GM12878 (cell line): ENCODE results near the gene MEGF11. TPM values are rescaled to one million over a fixed set of nuclear protein-coding genes. Genes with fewer than 3 reads are reported as not detected.
A peak's percentile ranks its signal among the peaks of the same experiment; 100 is the strongest.

Source experiments
- ATAC-seq: fragments of 200-7000 bp; cut with Tn5 transposase; 3 replicates; pipeline ENCODE4 v1.9.1; 2020; ENCODE audit warnings: mild to moderate bottlenecking, moderate library complexity
- BruUV-seq: library from RNA; stranded (reverse); fragments of 400-500 nt; replicated peaks from 2 replicates; lab custom pipeline; 2021; lab: Mats Ljungman, UMichigan
- CTCF ChIA-PET: fragments of 300-600 bp; sonication (Branson Sonifier 250); formaldehyde crosslinking; extraction: SDS; loops from one replicate; lab custom pipeline; 2021; ENCODE audit warnings: inconsistent platforms; lab: Yijun Ruan, JAX
- POLR2A ChIA-PET: fragments of 350-600 bp; formaldehyde crosslinking; extraction: SDS; loops from one replicate; lab custom pipeline; 2021; ENCODE audit warnings: inconsistent platforms; lab: Charles Lee
- RAD21 ChIA-PET: fragments of 300-600 bp; sonication (Branson Sonifier 250); formaldehyde crosslinking; loops from one replicate; lab custom pipeline; 2023; ENCODE audit warnings: antibody characterized with exemption; ENCODE audit not compliant: unreplicated experiment; lab: Charles Lee
- SMC1A ChIA-PET: fragments of 300-600 bp; sonication (Branson Sonifier 250); formaldehyde crosslinking; loops from one replicate; lab custom pipeline; 2023; ENCODE audit not compliant: unreplicated experiment, uncharacterized antibody; lab: Charles Lee
- DNase-seq: peaks from one replicate; pipeline ENCODE4 v3.0.0-alpha.2; 2011; ENCODE audit warnings: low read depth, low spot score
- FAIRE-seq: peaks from 3 replicates; lab custom pipeline; 2011; peaks lifted over from hg19 to GRCh38; lab: Jason Lieb, UNC
- H2AFZ ChIP-seq: 2 replicates; pipeline ENCODE4 v1.6.0; 2011; ENCODE audit warnings: low read depth, low read length, control low read depth; ENCODE audit not compliant: control insufficient read depth
- H3K27ac ChIP-seq: 2 replicates; pipeline ENCODE4 v1.5.1; 2011; ENCODE audit warnings: control low read depth; ENCODE audit not compliant: control insufficient read depth, insufficient read depth
- H3K27me3 ChIP-seq, 2 experiments: replicated peaks in 1 of 2; 2 replicates each; pipeline versions ENCODE4 v1.6.0 to v1.6.1; 2011; ENCODE audit warnings: low read length in 1 of 2; ENCODE audit not compliant: control insufficient read depth in 2 of 2, insufficient read depth in 2 of 2
- H3K36me3 ChIP-seq, 2 experiments: 2 replicates each; pipeline ENCODE4 v1.5.1; 2011; ENCODE audit warnings: low read length in 1 of 2; ENCODE audit not compliant: control insufficient read depth in 2 of 2, insufficient read depth in 2 of 2
- H3K4me1 ChIP-seq: 2 replicates; pipeline ENCODE4 v1.6.1; 2011; ENCODE audit warnings: mild to moderate bottlenecking, low read length, moderate library complexity, mixed read lengths; ENCODE audit not compliant: control insufficient read depth, insufficient read depth
- H3K4me2 ChIP-seq: 2 replicates; pipeline ENCODE4 v1.6.0; 2011; ENCODE audit warnings: control low read depth; ENCODE audit not compliant: control insufficient read depth, insufficient read depth
- H3K4me3 ChIP-seq: fragments of 200-600 bp; sonication (generic); 2 replicates; pipeline ENCODE4 v1.5.1; 2016
- H3K79me2 ChIP-seq: 2 replicates; pipeline ENCODE4 v1.6.0; 2011; ENCODE audit warnings: low read length; ENCODE audit not compliant: control insufficient read depth, insufficient read depth
- H3K9ac ChIP-seq: 2 replicates; pipeline ENCODE4 v1.8.0; 2011; ENCODE audit warnings: low read length, control low read depth, mixed read lengths; ENCODE audit not compliant: control insufficient read depth, insufficient read depth
- H3K9me3 ChIP-seq: replicated peaks from 3 replicates; pipeline ENCODE4 v1.5.1; 2011; ENCODE audit warnings: mild to moderate bottlenecking, low read length; ENCODE audit not compliant: control insufficient read depth, insufficient read depth
- H4K20me1 ChIP-seq: 2 replicates; pipeline ENCODE4 v1.6.0; 2011; ENCODE audit not compliant: control insufficient read depth, insufficient read depth
- BHLHE40 ChIP-seq, 2 experiments: fragments of 450-650 bp in 1 of 2; IDR thresholded peaks; 2 replicates each; pipeline ENCODE4 v1.6.1; 2011 to 2017; ENCODE audit warnings: low read depth in 2 of 2, borderline replicate concordance in 1 of 2, improper control_type of control experiment in 1 of 2, low read length in 1 of 2, mild to moderate bottlenecking in 1 of 2
- CTCF ChIP-seq, 3 experiments: IDR thresholded peaks in 2 of 3; conservative IDR thresholded peaks in 1 of 3; 2 replicates each; pipeline ENCODE4 v1.5.1; 2011; ENCODE audit warnings: low read depth in 3 of 3, low read length in 3 of 3, mild to moderate bottlenecking in 3 of 3, control low read depth in 2 of 3, moderate library complexity in 2 of 3, inconsistent platforms in 1 of 3, mixed read lengths in 1 of 3; ENCODE audit not compliant: control insufficient read depth in 2 of 3, insufficient read depth in 1 of 3; ENCODE audit errors: extremely low read depth in 1 of 3
- EZH2 ChIP-seq: IDR thresholded peaks from 2 replicates; pipeline ENCODE4 v1.6.1; 2012; ENCODE audit warnings: low read depth, mild to moderate bottlenecking, control low read depth, inconsistent platforms, low read length, borderline replicate concordance; ENCODE audit not compliant: control insufficient read depth
- HDGF ChIP-seq: fragments of 450-650 bp; IDR thresholded peaks from 2 replicates; pipeline ENCODE4 v1.6.1; 2016; ENCODE audit warnings: antibody characterized with exemption
- RAD21 ChIP-seq: IDR thresholded peaks from 2 replicates; pipeline ENCODE4 v1.6.1; 2011; ENCODE audit warnings: mild to moderate bottlenecking, low read depth, low read length, moderate library complexity; ENCODE audit not compliant: insufficient read depth
- RCOR1 ChIP-seq: conservative IDR thresholded peaks from 2 replicates; pipeline ENCODE4 v1.6.1; 2012; ENCODE audit warnings: low read depth, low read length, improper control_type of control experiment
- SKIL ChIP-seq: fragments of 450-650 bp; IDR thresholded peaks from 2 replicates; pipeline ENCODE4 v1.6.1; 2017; ENCODE audit warnings: mild to moderate bottlenecking, low read depth, inconsistent platforms; ENCODE audit not compliant: poor library complexity, severe bottlenecking
- SMC3 ChIP-seq: IDR thresholded peaks from 2 replicates; pipeline ENCODE4 v1.6.1; 2011; ENCODE audit warnings: low read length, improper control_type of control experiment, borderline replicate concordance
- YBX1 ChIP-seq: fragments of 450-650 bp; IDR thresholded peaks from 2 replicates; pipeline ENCODE4 v1.6.1; 2016; ENCODE audit warnings: antibody characterized with exemption
- ZNF384 ChIP-seq: IDR thresholded peaks from 2 replicates; pipeline ENCODE4 v1.6.1; 2012; ENCODE audit warnings: low read depth, mild to moderate bottlenecking, low read length, improper control_type of control experiment, borderline replicate concordance
- WGBS: methylation state at CpG from one replicate; pipeline ENCODE4 v1.1.6; 2016; ENCODE audit warnings: low lambda C conversion rate; ENCODE audit not compliant: insufficient replicate concordance, insufficient coverage; ENCODE audit errors: missing lambda C conversion rate; 5-methylcytosine and 5-hydroxymethylcytosine counted together
- in situ Hi-C: fragments of 300-500 bp; cut with MboI; formaldehyde crosslinking; loops from 9 replicates; pipeline ENCODE4 v1.14.3; 2018; ENCODE audit warnings: mixed read lengths
- intact Hi-C: fragments of 100-400 bp; cut with micrococcal nuclease; formaldehyde crosslinking; loops from one replicate; pipeline ENCODE4 v1.14.2; 2022; ENCODE audit not compliant: unreplicated experiment
- polyA plus RNA-seq, 11 experiments: library from polyadenylated mRNA; depleted of rRNA in 4 of 11; unstranded in 6 of 11; stranded (reverse) in 5 of 11; fragments of >200 nt; fragmentation: Nextera tagmentation in 4 of 11; fragmentation: Illumina TruSeq in 1 of 11; extraction: Ambion mirVana in 4 of 11; extraction: Trizol in 1 of 11; gene quantifications; 1 replicate in 1 of 11; 2 replicates in 10 of 11; pipeline versions ENCODE4 v1.2.1 to v1.2.3, GENCODE V29; 2011 to 2016; ENCODE audit warnings: inconsistent platforms in 2 of 11, missing spikeins in 2 of 11, low read depth in 1 of 11
- total RNA-seq, 4 experiments: library from RNA; depleted of rRNA in 3 of 4; stranded (reverse); fragments of >200 nt in 3 of 4; fragmentation: Illumina TruSeq in 1 of 4; extraction: Trizol in 1 of 4; gene quantifications; 2 replicates each; pipeline versions ENCODE4 v1.2.1 to v1.2.3, GENCODE V29; 2013 to 2021
- TF ChIP-seq, protein P1 (sequence below): fragments of 450-650 bp; IDR thresholded peaks from 2 replicates; pipeline ENCODE4 v1.6.1; 2016; ENCODE audit warnings: mild to moderate bottlenecking, moderate library complexity, borderline replicate concordance

Gene MEGF11
- total and polyA plus RNA-seq, 10 of the 15 experiments (the other 5 are each of a cell fraction or from before 2014, with no cell fraction given), result 0.03 to 1.7 (median 0.49) TPM

- H3K9ac ChIP-seq, result no peak overlapping the region
- ChIA-PET CTCF (interaction anchor here (0.7 to 9.7 kb wide), 27 partner anchors 9 to 967 kb away, joined by 3 to 103 read pairs (median 3); partner anchors contain the start of gene SNAPC5), RAD21 (interaction anchor here (0.6 to 2.2 kb wide), 5 partner anchors 210 to 634 kb away, joined by 3 to 10 read pairs (median 7); partner anchors contain the start of gene SNAPC5), SMC1A (interaction anchor here (0.9 to 1.8 kb wide), 7 partner anchors 40 to 650 kb away, joined by 3 to 9 read pairs (median 3); partner anchors contain the start of gene SNAPC5)
- ATAC-seq (peak; percentile 34; the same call in 2 of the 3 replicates), DNase-seq (no peak), FAIRE-seq (peak; percentile 86)
- no peaks in the 10 kb centered on the region; the same call in 1 of the 2 replicates for H3K4me1 ChIP-seq
- no peak overlapping the region for H2AFZ ChIP-seq
- H3K9me3 ChIP-seq, result no peaks in the 10 kb centered on the region
- no peaks in the 10 kb centered on the region for H3K79me2 ChIP-seq
- H3K4me3 ChIP-seq, result no peak overlapping the region
- in situ Hi-C loops, result no loop called here
- no peaks in the 10 kb centered on the region for H3K36me3 ChIP-seq
- intact Hi-C loops, result loop anchor here (2.0 to 10.0 kb wide), 4 partner anchors 35 to 650 kb away; partner anchors contain the start of gene MEGF11
- no TSS peak for BruUV-seq
- no peaks in the 10 kb centered on the region for H4K20me1 ChIP-seq
- no peaks in the 10 kb centered on the region for H3K27me3 ChIP-seq
- 15% methylated on average over 6 of the region's 6 CpGs for WGBS
- no peak overlapping the region for H3K4me2 ChIP-seq
- H3K27ac ChIP-seq, result no peak overlapping the region
- TF ChIP-seq RAD21 (peak; percentile 59), HDGF (no peak), BHLHE40 (IDR thresholded peaks at IDR 0.05; ENCODE audit: borderline replicate concordance in 1 of 2, low read depth in 2 of 2, low read length in 1 of 2) (no peak), SMC3 (peak; percentile 50; the same call in 1 of the 2 replicates), YBX1 (no peak), RCOR1 (no peak), CTCF (IDR thresholded peaks at IDR 0.05 in 2 of 3, conservative IDR thresholded peaks at IDR 0.05 in 1 of 3; ENCODE audit: control insufficient read depth in 2 of 3, extremely low read depth in 1 of 3, insufficient read depth in 1 of 3, low read depth in 3 of 3, low read length in 3 of 3) (peak; percentile 42 to 56 (median 51)), EZH2 (no peak), ZNF384 (peak; percentile 99), SKIL (peak; percentile 23)
- TF ChIP-seq, protein P1, sequence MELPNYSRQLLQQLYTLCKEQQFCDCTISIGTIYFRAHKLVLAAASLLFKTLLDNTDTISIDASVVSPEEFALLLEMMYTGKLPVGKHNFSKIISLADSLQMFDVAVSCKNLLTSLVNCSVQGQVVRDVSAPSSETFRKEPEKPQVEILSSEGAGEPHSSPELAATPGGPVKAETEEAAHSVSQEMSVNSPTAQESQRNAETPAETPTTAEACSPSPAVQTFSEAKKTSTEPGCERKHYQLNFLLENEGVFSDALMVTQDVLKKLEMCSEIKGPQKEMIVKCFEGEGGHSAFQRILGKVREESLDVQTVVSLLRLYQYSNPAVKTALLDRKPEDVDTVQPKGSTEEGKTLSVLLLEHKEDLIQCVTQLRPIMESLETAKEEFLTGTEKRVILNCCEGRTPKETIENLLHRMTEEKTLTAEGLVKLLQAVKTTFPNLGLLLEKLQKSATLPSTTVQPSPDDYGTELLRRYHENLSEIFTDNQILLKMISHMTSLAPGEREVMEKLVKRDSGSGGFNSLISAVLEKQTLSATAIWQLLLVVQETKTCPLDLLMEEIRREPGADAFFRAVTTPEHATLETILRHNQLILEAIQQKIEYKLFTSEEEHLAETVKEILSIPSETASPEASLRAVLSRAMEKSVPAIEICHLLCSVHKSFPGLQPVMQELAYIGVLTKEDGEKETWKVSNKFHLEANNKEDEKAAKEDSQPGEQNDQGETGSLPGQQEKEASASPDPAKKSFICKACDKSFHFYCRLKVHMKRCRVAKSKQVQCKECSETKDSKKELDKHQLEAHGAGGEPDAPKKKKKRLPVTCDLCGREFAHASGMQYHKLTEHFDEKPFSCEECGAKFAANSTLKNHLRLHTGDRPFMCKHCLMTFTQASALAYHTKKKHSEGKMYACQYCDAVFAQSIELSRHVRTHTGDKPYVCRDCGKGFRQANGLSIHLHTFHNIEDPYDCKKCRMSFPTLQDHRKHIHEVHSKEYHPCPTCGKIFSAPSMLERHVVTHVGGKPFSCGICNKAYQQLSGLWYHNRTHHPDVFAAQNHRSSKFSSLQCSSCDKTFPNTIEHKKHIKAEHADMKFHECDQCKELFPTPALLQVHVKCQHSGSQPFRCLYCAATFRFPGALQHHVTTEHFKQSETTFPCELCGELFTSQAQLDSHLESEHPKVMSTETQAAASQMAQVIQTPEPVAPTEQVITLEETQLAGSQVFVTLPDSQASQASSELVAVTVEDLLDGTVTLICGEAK, result no peak
- TF ChIP-seq, all 136 proteins: peak for 5
- POLR2A ChIA-PET, result no interaction called here
Observed at GRCh38 chr15:66287461-66288057, 34.0 kb upstream of the MEGF11 start.
